Stomach (tissue), 4 donors: ENCODE measurements around the gene HTR6.

Experiments used
- CTCF ChIP-seq, 7 experiments: fragments of 450-650 bp in 4 of 7; fragments of 200-600 bp in 3 of 7; sonication (generic) in 3 of 7; IDR thresholded peaks; one replicate each; pipeline ENCODE4 v1.5.1; 2016 to 2019; ENCODE audit warnings: antibody characterized with exemption in 7 of 7, control low read depth in 2 of 7, mild to moderate bottlenecking in 1 of 7
- POLR2A ChIP-seq, 4 donors: fragments of 450-650 bp; IDR thresholded peaks; one replicate each; pipeline ENCODE4 v1.6.1; 2016; ENCODE audit warnings: antibody characterized with exemption in 4 of 4, control low read depth in 2 of 4, mild to moderate bottlenecking in 1 of 4, moderate library complexity in 1 of 4

GRCh38 chr1:19656780-19657466 is 7.8 kb upstream of the HTR6 start:
- TF ChIP-seq CTCF (IDR thresholded peaks at IDR 0.05) = no peak
- no peak for TF ChIP-seq POLR2A (IDR thresholded peaks at IDR 0.05)
